IPS-18a (cell line): ENCODE measurements around the gene MEGF8.

Experiments used
- H3K27ac ChIP-seq: one replicate; pipeline ENCODE4 v1.5.1; 2013; ENCODE audit warnings: low read length
- H3K27me3 ChIP-seq: one replicate; pipeline ENCODE4 v1.6.1; 2013; ENCODE audit warnings: mild to moderate bottlenecking, low read length; ENCODE audit not compliant: control insufficient read depth, insufficient read depth
- H3K36me3 ChIP-seq: one replicate; pipeline ENCODE4 v1.6.1; 2013; ENCODE audit warnings: low read depth, low read length; ENCODE audit not compliant: control insufficient read depth
- H3K4me1 ChIP-seq: one replicate; pipeline ENCODE4 v1.6.1; 2013; ENCODE audit warnings: low read depth, low read length; ENCODE audit not compliant: control insufficient read depth
- H3K4me3 ChIP-seq: one replicate; pipeline ENCODE4 v1.5.1; 2013; ENCODE audit warnings: low read length
- H3K9ac ChIP-seq: one replicate; pipeline ENCODE4 v1.6.1; 2013; ENCODE audit warnings: mild to moderate bottlenecking, low read length, moderate library complexity
- H3K9me3 ChIP-seq: one replicate; pipeline ENCODE4 v1.6.1; 2013; ENCODE audit warnings: low read depth, low read length; ENCODE audit not compliant: control insufficient read depth

The MEGF8 gene

GRCh38 chr19:42402376-42403116, 77.1 kb downstream of the MEGF8 start:
- peaks cover 17% of the 10 kb centered on the region for H3K27me3 ChIP-seq
- peak overlapping the region; percentile 60 for H3K9ac ChIP-seq
- H3K9me3 ChIP-seq, result no peaks in the 10 kb centered on the region
- peak overlapping the region; percentile 81 for H3K4me3 ChIP-seq
- H3K36me3 ChIP-seq, result peaks cover 3% of the 10 kb centered on the region
- no peak overlapping the region for H3K27ac ChIP-seq
- no peaks in the 10 kb centered on the region for H3K4me1 ChIP-seq

- H3K9me3 ChIP-seq, result no peaks in the 10 kb centered on the region
- H3K27me3 ChIP-seq, result peaks cover 22% of the 10 kb centered on the region
- peaks cover 4% of the 10 kb centered on the region for H3K36me3 ChIP-seq
- no peak overlapping the region for H3K9ac ChIP-seq
- no peak overlapping the region for H3K4me3 ChIP-seq
- H3K27ac ChIP-seq, result no peak overlapping the region
- H3K4me1 ChIP-seq, result no peaks in the 10 kb centered on the region
Measured at GRCh38 chr19:42403586-42403985, 78.2 kb downstream of the MEGF8 start.

- H3K36me3 ChIP-seq, result peaks cover 4% of the 10 kb centered on the region
- H3K4me3 ChIP-seq, result no peak overlapping the region
- H3K27me3 ChIP-seq, result peaks cover 25% of the 10 kb centered on the region
Measured at GRCh38 chr19:42406111-42406510, 80.7 kb downstream of the MEGF8 start.

GRCh38 chr19:42407085-42407815, 81.8 kb downstream of the MEGF8 start:
- Histone ChIP-seq H3K9ac (no peak overlapping the region), H3K27me3 (peaks cover 32% of the 10 kb centered on the region), H3K27ac (no peak overlapping the region), H3K4me3 (no peak overlapping the region), H3K4me1 (no peaks in the 10 kb centered on the region), H3K9me3 (no peaks in the 10 kb centered on the region), H3K36me3 (peaks cover 4% of the 10 kb centered on the region)

More at GRCh38 chr19:42406111-42406510, 80.7 kb downstream of the MEGF8 start:
- Histone ChIP-seq H3K9ac (no peak overlapping the region), H3K9me3 (no peaks in the 10 kb centered on the region), H3K27ac (no peak overlapping the region), H3K4me1 (no peaks in the 10 kb centered on the region)

DNA sequence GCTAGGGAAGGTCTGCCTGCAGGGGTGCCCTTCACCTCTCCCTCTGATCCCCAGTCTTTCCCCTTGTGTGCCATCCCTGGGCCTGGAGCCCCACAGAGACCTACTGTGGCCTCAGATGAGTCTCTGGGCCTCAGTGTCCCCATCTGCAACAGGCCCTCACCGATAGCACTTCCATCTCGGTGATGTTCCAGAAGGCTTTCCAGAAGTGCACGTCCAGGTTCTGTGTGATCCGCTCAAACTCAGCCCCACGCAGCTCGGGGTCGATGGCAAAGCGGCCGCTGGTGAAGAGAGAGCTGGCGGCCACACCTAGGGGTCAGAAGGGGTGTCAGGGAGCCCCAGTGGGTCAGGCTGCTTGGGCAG, 82.4 kb downstream of the MEGF8 start:
- Histone ChIP-seq H3K27ac (no peak overlapping the region), H3K27me3 (peaks cover 26% of the 10 kb centered on the region), H3K36me3 (peaks cover 4% of the 10 kb centered on the region), H3K4me1 (no peaks in the 10 kb centered on the region), H3K9ac (no peak overlapping the region), H3K9me3 (no peaks in the 10 kb centered on the region), H3K4me3 (no peak overlapping the region)

DNA sequence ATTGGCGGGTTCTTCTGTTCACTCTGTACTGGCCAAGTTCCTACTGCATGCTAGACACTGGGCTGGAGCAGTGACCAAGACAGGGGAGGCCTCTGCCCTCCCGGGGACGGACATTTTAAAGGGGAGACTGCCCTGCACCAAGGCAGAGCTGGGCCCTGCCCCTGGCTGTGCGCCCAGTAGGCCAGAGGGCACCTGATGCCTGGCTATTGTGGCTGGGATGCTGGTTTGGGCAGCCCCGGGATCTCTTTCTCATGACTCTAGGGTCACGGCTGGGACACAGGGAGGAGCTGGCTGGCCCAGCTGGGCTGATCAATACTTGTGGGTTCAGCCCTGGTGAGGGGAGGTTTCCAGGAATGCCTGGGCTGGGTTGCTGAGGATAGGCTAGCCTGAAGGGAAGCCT, 84.0 kb downstream of the MEGF8 start:
- no peaks in the 10 kb centered on the region for H3K9me3 ChIP-seq
- H3K27ac ChIP-seq, result no peak overlapping the region
- H3K36me3 ChIP-seq, result peaks cover 4% of the 10 kb centered on the region
- H3K27me3 ChIP-seq, result peaks cover 27% of the 10 kb centered on the region
- no peak overlapping the region for H3K4me3 ChIP-seq
- no peaks in the 10 kb centered on the region for H3K4me1 ChIP-seq
- no peak overlapping the region for H3K9ac ChIP-seq

DNA sequence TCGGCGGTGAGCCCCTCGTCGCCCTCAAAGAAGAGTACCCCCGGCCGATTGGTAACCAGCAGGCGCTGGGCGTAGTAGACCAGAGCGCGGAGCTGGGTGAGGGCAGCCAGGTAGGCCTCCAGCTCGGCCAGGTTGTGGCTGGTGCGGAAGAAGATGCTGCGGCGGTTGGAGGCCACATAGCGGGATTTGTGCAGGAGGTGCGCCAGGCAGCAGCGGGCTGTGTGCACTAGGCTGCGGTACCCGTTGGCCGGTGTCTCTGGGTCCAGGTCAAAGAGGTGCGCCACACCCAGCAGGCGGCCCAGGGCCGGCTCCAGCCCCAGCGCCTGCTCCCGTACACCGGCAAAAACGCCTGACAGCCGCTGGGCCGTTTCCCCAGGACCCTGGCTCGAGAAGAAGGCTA, 84.9 kb downstream of the MEGF8 start:
- H3K27ac ChIP-seq, result no peak overlapping the region
- H3K4me1 ChIP-seq, result no peaks in the 10 kb centered on the region
- peaks cover 28% of the 10 kb centered on the region for H3K27me3 ChIP-seq
- H3K9me3 ChIP-seq, result no peaks in the 10 kb centered on the region
- peaks cover 4% of the 10 kb centered on the region for H3K36me3 ChIP-seq
- no peak overlapping the region for H3K4me3 ChIP-seq
- H3K9ac ChIP-seq, result no peak overlapping the region

DNA sequence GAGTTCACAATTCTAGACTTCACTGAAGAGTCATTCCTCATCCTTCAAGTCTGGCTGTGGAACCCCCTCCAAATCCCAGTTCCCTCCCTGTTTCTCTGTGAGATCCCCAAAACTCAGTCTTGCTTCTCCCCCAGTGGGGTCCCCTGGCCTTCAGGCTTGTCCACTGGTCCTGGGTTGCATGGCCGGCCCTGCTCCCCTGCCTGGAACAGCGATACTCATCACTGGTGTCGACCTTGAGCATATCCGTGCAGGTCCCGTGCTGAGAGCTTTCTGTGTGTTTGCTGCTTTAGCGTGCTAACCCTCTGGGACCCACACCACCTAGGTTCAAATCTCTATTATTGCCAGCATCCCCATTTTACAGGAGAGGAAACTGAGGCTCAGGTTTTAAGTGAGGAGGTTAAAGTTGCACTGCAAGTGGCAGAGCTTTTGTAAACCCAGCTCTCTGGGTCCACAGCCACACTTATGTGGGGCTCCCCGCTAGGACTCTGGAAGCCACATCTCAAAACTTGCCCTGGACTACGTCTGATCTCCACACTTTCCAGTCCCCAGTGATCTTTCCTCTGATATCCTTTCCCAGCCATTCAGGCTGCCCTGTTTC, 86.2 kb downstream of the MEGF8 start:
- H3K36me3 ChIP-seq, result peaks cover 4% of the 10 kb centered on the region
- no peaks in the 10 kb centered on the region for H3K9me3 ChIP-seq
- no peaks in the 10 kb centered on the region for H3K4me1 ChIP-seq
- no peak overlapping the region for H3K9ac ChIP-seq
- no peak overlapping the region for H3K27ac ChIP-seq
- no peak overlapping the region for H3K4me3 ChIP-seq
- H3K27me3 ChIP-seq, result peaks cover 39% of the 10 kb centered on the region

DNA sequence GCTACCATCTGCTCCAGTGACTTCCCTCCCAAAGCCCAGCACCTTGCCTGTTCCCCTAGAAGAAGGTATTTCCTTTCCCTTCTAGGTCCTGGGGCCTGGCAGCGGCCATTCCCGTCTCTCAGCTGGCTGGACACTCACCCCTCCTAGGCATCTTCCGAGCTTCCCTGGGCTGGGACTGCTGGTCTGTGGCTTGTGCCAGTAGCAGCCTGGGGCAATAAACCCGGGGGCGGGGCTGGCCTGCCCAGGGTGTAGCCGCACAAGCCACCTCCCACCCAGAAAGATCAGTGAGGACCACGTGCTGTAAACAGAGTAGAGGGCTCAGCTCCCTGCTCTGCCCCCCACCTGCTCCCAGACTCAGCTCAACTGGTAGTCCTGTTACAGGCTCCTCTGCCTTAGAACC, 86.8 kb downstream of the MEGF8 start:
- Histone ChIP-seq H3K9me3 (no peaks in the 10 kb centered on the region), H3K27me3 (peaks cover 39% of the 10 kb centered on the region), H3K36me3 (peaks cover 4% of the 10 kb centered on the region), H3K9ac (no peak overlapping the region), H3K4me3 (no peak overlapping the region), H3K4me1 (no peaks in the 10 kb centered on the region), H3K27ac (no peak overlapping the region)

- H3K27ac ChIP-seq, result no peak overlapping the region
- no peak overlapping the region for H3K4me3 ChIP-seq
- H3K27me3 ChIP-seq, result peaks cover 39% of the 10 kb centered on the region
- no peaks in the 10 kb centered on the region for H3K36me3 ChIP-seq
- no peaks in the 10 kb centered on the region for H3K4me1 ChIP-seq
- no peak overlapping the region for H3K9ac ChIP-seq
- no peaks in the 10 kb centered on the region for H3K9me3 ChIP-seq
Measured at GRCh38 chr19:42412661-42413076, 87.2 kb downstream of the MEGF8 start.

DNA sequence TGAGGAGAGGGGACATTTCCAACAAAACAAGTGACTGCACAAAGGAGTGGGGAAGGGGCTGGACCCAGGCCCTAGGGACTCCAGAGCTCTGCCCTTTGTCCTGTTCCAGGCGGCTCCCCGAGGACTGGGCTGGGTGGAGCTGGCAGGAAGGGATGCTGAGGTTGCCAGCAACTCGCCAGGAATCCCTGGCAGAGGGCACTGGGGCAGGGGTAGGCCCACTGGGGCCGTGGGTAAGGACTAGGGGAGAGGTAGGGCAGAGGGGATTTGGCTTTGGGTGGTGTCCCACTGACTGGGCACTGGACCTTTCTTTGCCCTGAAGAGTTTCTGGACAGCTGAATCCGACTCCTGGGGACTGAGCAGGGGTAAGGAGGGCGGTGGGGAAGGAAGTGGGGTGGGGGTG, 93.9 kb downstream of the MEGF8 start:
- Histone ChIP-seq H3K4me3 (no peak overlapping the region), H3K4me1 (peaks cover 6% of the 10 kb centered on the region), H3K36me3 (no peaks in the 10 kb centered on the region), H3K27ac (no peak overlapping the region), H3K9me3 (no peaks in the 10 kb centered on the region), H3K9ac (no peak overlapping the region), H3K27me3 (peaks cover 42% of the 10 kb centered on the region)
